Subcutaneous abdominal adipose tissue (tissue), 5 donors: Measurements from ENCODE around the gene RAPGEFL1.

Experiments used
- H3K27ac ChIP-seq: one replicate; pipeline ENCODE4 v1.7.0; 2013; ENCODE audit warnings: low read depth, mild to moderate bottlenecking, inconsistent platforms, low read length, moderate library complexity
- H3K27me3 ChIP-seq, 5 donors: one replicate each; pipeline ENCODE4 v1.7.0; 2013; ENCODE audit warnings: low read length in 5 of 5, inconsistent platforms in 1 of 5; ENCODE audit not compliant: control insufficient read depth in 5 of 5, insufficient read depth in 4 of 5
- H3K36me3 ChIP-seq, 5 donors: one replicate each; pipeline ENCODE4 v1.7.0; 2013; ENCODE audit warnings: low read length in 5 of 5; ENCODE audit not compliant: control insufficient read depth in 5 of 5, insufficient read depth in 5 of 5
- H3K4me1 ChIP-seq, 5 donors: one replicate each; pipeline ENCODE4 v1.7.0; 2013; ENCODE audit warnings: low read length in 5 of 5, mild to moderate bottlenecking in 3 of 5, moderate library complexity in 1 of 5; ENCODE audit not compliant: control insufficient read depth in 5 of 5, insufficient read depth in 5 of 5
- H3K4me3 ChIP-seq, 5 donors: one replicate each; pipeline ENCODE4 v1.7.0; 2013; ENCODE audit warnings: low read length in 5 of 5, low read depth in 1 of 5
- H3K9ac ChIP-seq, 5 donors: one replicate each; pipeline ENCODE4 v1.7.0; 2013; ENCODE audit warnings: low read length in 5 of 5, mild to moderate bottlenecking in 4 of 5, moderate library complexity in 3 of 5
- H3K9me3 ChIP-seq, 5 donors: one replicate each; pipeline ENCODE4 v1.7.0; 2013; ENCODE audit warnings: low read length in 5 of 5; ENCODE audit not compliant: control insufficient read depth in 5 of 5
- donor health status: healthy.
- donor health status: healthy.
- donor health status: healthy.
- donor health status: healthy.
- donor health status: healthy.

RAPGEFL1 gene

GRCh38 chr17:40180694-40181093 is 3.4 kb downstream of the RAPGEFL1 start:
- no peak overlapping the region for H3K27ac ChIP-seq
- peaks cover 0 to 15% (median 13%) of the 10 kb centered on the region in 5 donors for H3K36me3 ChIP-seq
- no peaks in the 10 kb centered on the region for H3K27me3 ChIP-seq
- peaks cover 0 to 13% (median 5%) of the 10 kb centered on the region in 5 donors for H3K4me1 ChIP-seq
- no peak overlapping the region for H3K4me3 ChIP-seq
- H3K9me3 ChIP-seq, result no peaks in the 10 kb centered on the region
- H3K9ac ChIP-seq, result no peak overlapping the region

GRCh38 chr17:40181205-40181604 is 3.9 kb downstream of the RAPGEFL1 start:
- no peaks in the 10 kb centered on the region for H3K9me3 ChIP-seq
- H3K9ac ChIP-seq, result no peak overlapping the region
- H3K27me3 ChIP-seq, result no peaks in the 10 kb centered on the region
- H3K27ac ChIP-seq, result no peak overlapping the region
- H3K36me3 ChIP-seq, result peaks cover 0 to 14% (median 8%) of the 10 kb centered on the region in 5 donors
- peaks cover 0 to 13% (median 5%) of the 10 kb centered on the region in 5 donors for H3K4me1 ChIP-seq
- no peak overlapping the region for H3K4me3 ChIP-seq

GRCh38 chr17:40182606-40183005 is 5.3 kb downstream of the RAPGEFL1 start:
- no peak overlapping the region for H3K27ac ChIP-seq
- no peaks in the 10 kb centered on the region for H3K9me3 ChIP-seq
- H3K36me3 ChIP-seq, result peaks cover 0 to 8% (median 0%) of the 10 kb centered on the region in 5 donors
- peaks cover 0 to 8% (median 0%) of the 10 kb centered on the region in 5 donors for H3K4me1 ChIP-seq
- no peak overlapping the region for H3K9ac ChIP-seq
- no peak overlapping the region for H3K4me3 ChIP-seq
- H3K27me3 ChIP-seq, result no peaks in the 10 kb centered on the region

GRCh38 chr17:40187238-40187637 is 10.0 kb downstream of the RAPGEFL1 start:
- no peaks in the 10 kb centered on the region for H3K27me3 ChIP-seq

GRCh38 chr17:40188694-40189093 is 11.4 kb downstream of the RAPGEFL1 start:
- H3K9ac ChIP-seq, result no peak overlapping the region
- no peak overlapping the region for H3K4me3 ChIP-seq
- H3K27ac ChIP-seq, result no peak overlapping the region
- H3K36me3 ChIP-seq, result peaks cover 0 to 16% (median 12%) of the 10 kb centered on the region in 5 donors
- no peaks in the 10 kb centered on the region for H3K27me3 ChIP-seq
- H3K9me3 ChIP-seq, result no peaks in the 10 kb centered on the region
- H3K4me1 ChIP-seq, result peaks cover 4 to 20% (median 14%) of the 10 kb centered on the region in 5 donors

More at GRCh38 chr17:40187238-40187637, 10.0 kb downstream of the RAPGEFL1 start:
- no peaks in the 10 kb centered on the region for H3K9me3 ChIP-seq
- H3K4me3 ChIP-seq, result no peak overlapping the region
- H3K4me1 ChIP-seq, result peaks cover 4 to 20% (median 14%) of the 10 kb centered on the region in 5 donors
- H3K9ac ChIP-seq, result no peak overlapping the region
- H3K36me3 ChIP-seq, result peaks cover 0 to 10% (median 5%) of the 10 kb centered on the region in 5 donors
- H3K27ac ChIP-seq, result no peak overlapping the region

- Histone ChIP-seq H3K27ac (no peak overlapping the region), H3K9ac (no peak overlapping the region), H3K27me3 (no peaks in the 10 kb centered on the region), H3K4me1 (peaks cover 4 to 18% (median 14%) of the 10 kb centered on the region in 5 donors), H3K36me3 (peaks cover 0 to 22% (median 12%) of the 10 kb centered on the region in 5 donors), H3K4me3 (peak overlapping the region in 3 of 5 donors; percentile 19 to 63 (median 62)), H3K9me3 (no peaks in the 10 kb centered on the region)
Observed at GRCh38 chr17:40190197-40191021, 13.1 kb downstream of the RAPGEFL1 start.

GRCh38 chr17:40191237-40192208 is 14.3 kb downstream of the RAPGEFL1 start:
- Histone ChIP-seq H3K36me3 (peaks cover 0 to 22% (median 12%) of the 10 kb centered on the region in 5 donors), H3K4me3 (peak overlapping the region in 4 of 5 donors; percentile 62 to 67 (median 64)), H3K27me3 (no peaks in the 10 kb centered on the region), H3K9ac (peak overlapping the region in 2 of 5 donors; percentile 1 to 59), H3K27ac (no peak overlapping the region), H3K4me1 (peaks cover 4 to 18% (median 14%) of the 10 kb centered on the region in 5 donors), H3K9me3 (no peaks in the 10 kb centered on the region)

- no peaks in the 10 kb centered on the region for H3K27me3 ChIP-seq
- peaks cover 0 to 22% (median 12%) of the 10 kb centered on the region in 5 donors for H3K36me3 ChIP-seq
- no peak overlapping the region for H3K9ac ChIP-seq
- H3K27ac ChIP-seq, result no peak overlapping the region
- no peaks in the 10 kb centered on the region for H3K9me3 ChIP-seq
- peaks cover 4 to 18% (median 14%) of the 10 kb centered on the region in 5 donors for H3K4me1 ChIP-seq
- no peak overlapping the region for H3K4me3 ChIP-seq
Observed at GRCh38 chr17:40192961-40193360, 15.7 kb downstream of the RAPGEFL1 start.

GRCh38 chr17:40194821-40195220 is 17.6 kb downstream of the RAPGEFL1 start:
- H3K27me3 ChIP-seq, result no peaks in the 10 kb centered on the region
- no peak overlapping the region for H3K4me3 ChIP-seq
- H3K9ac ChIP-seq, result no peak overlapping the region
- peaks cover 4 to 18% (median 14%) of the 10 kb centered on the region in 5 donors for H3K4me1 ChIP-seq
- no peak overlapping the region for H3K27ac ChIP-seq
- H3K36me3 ChIP-seq, result peaks cover 0 to 17% (median 6%) of the 10 kb centered on the region in 5 donors
- H3K9me3 ChIP-seq, result no peaks in the 10 kb centered on the region
